C4-2B (cell line): ENCODE results near the gene STAT5A.
A peak's percentile ranks its signal among the peaks of the same experiment; 100 is the strongest.

Source experiments
- ZFX ChIP-seq: fragments of 450-650 bp; IDR thresholded peaks from 2 replicates; pipeline ENCODE4 v1.6.1; 2017
- TF ChIP-seq, protein P1 (sequence below): fragments of 450-650 bp; conservative IDR thresholded peaks from 2 replicates; pipeline ENCODE4 v1.5.1; 2017; ENCODE audit warnings: mild to moderate bottlenecking

DNA sequence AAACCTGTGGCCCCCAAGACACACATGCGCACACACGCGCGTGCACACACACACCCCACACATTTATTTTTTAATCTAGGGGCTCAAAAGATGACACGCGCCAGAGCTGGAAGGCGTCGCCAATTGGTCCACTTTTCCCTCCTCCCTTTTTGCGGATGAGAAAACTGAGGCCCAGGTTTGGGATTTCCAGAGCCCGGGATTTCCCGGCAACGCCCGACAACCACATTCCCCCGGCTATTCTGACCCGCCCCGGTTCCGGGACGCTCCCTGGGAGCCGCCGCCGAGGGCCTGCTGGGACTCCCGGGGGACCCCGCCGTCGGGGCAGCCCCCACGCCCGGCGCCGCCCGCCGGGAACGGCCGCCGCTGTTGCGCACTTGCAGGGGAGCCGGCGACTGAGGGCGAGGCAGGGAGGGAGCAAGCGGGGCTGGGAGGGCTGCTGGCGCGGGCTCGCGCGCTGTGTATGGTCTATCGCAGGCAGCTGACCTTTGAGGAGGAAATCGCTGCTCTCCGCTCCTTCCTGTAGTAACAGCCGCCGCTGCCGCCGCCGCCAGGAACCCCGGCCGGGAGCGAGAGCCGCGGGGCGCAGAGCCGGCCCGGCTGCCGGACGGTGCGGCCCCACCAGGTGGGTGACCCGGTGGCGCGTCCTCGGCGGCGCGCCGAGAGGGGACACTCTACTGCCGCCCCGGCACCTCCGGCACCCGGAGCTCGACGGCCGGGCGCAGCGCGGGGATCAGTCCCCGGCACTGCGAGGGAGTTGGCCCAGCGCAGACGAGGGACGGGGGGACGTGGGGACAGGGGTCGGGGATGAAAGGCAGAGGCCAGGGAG, at the start of gene STAT5A:
- TF ChIP-seq, protein P1, sequence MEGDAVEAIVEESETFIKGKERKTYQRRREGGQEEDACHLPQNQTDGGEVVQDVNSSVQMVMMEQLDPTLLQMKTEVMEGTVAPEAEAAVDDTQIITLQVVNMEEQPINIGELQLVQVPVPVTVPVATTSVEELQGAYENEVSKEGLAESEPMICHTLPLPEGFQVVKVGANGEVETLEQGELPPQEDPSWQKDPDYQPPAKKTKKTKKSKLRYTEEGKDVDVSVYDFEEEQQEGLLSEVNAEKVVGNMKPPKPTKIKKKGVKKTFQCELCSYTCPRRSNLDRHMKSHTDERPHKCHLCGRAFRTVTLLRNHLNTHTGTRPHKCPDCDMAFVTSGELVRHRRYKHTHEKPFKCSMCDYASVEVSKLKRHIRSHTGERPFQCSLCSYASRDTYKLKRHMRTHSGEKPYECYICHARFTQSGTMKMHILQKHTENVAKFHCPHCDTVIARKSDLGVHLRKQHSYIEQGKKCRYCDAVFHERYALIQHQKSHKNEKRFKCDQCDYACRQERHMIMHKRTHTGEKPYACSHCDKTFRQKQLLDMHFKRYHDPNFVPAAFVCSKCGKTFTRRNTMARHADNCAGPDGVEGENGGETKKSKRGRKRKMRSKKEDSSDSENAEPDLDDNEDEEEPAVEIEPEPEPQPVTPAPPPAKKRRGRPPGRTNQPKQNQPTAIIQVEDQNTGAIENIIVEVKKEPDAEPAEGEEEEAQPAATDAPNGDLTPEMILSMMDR = no peak
- peak; percentile 35; the same call in 1 of the 2 replicates for TF ChIP-seq ZFX
